Endothelial cell of umbilical vein (primary cell): ENCODE data around the gene PDE3A. TPM values are rescaled to one million over a fixed set of nuclear protein-coding genes. Genes with fewer than 3 reads are reported as not detected.

Source experiments
- BruUV-seq: library from RNA; stranded (reverse); fragments of 400-500 nt; replicated peaks from 2 replicates; lab custom pipeline; 2021; lab: Mats Ljungman, UMichigan
- CTCF ChIA-PET: fragments of 300-600, 350-600 bp; sonication (Branson Sonifier 250); formaldehyde crosslinking; loops from one replicate; lab custom pipeline; 2021; ENCODE audit warnings: antibody characterized with exemption, inconsistent platforms; lab: Charles Lee
- POLR2A ChIA-PET: fragments of 300-600, 350-600 bp; sonication (Branson Sonifier 250); formaldehyde crosslinking; loops from one replicate; lab custom pipeline; 2021; ENCODE audit warnings: antibody characterized with exemption, inconsistent platforms; lab: Charles Lee
- DNase-seq: peaks from one replicate; pipeline ENCODE4 v3.0.0-alpha.2; 2011; ENCODE audit warnings: low read depth, low spot score
- FAIRE-seq: peaks from 2 replicates; lab custom pipeline; 2011; peaks lifted over from hg19 to GRCh38; lab: Jason Lieb, UNC
- H2AFZ ChIP-seq: 2 replicates; pipeline ENCODE4 v1.6.0; 2012; ENCODE audit warnings: low read depth, low read length, control low read depth, inconsistent platforms
- H3K27ac ChIP-seq: 2 replicates; pipeline ENCODE4 v1.5.1; 2011; ENCODE audit warnings: low read depth, mild to moderate bottlenecking, control low read depth, low read length, moderate library complexity; ENCODE audit not compliant: insufficient read depth
- H3K27me3 ChIP-seq, 2 experiments: 2 replicates each; pipeline versions ENCODE4 v1.6.0 to v1.6.1; 2011; ENCODE audit warnings: low read length in 2 of 2, mixed read lengths in 1 of 2; ENCODE audit not compliant: control insufficient read depth in 2 of 2, insufficient read depth in 2 of 2
- H3K36me3 ChIP-seq, 2 experiments: 2 replicates in 1 of 2; 3 replicates in 1 of 2; pipeline ENCODE4 v1.5.1; 2011; ENCODE audit warnings: low read length in 2 of 2, mild to moderate bottlenecking in 1 of 2, moderate library complexity in 1 of 2; ENCODE audit not compliant: control insufficient read depth in 2 of 2, insufficient read depth in 2 of 2; ENCODE audit errors: extremely low read depth in 1 of 2
- H3K4me1 ChIP-seq: 3 replicates; pipeline ENCODE4 v1.5.1; 2011; ENCODE audit warnings: mild to moderate bottlenecking, low read length; ENCODE audit not compliant: control insufficient read depth, insufficient read depth; ENCODE audit errors: extremely low read depth
- H3K4me2 ChIP-seq: 2 replicates; pipeline ENCODE4 v1.6.1; 2011; ENCODE audit warnings: low read length, control low read depth, mixed read lengths; ENCODE audit not compliant: insufficient read depth
- H3K4me3 ChIP-seq, 3 experiments: fragments of 200-600 bp in 1 of 3; sonication (generic), shearing (Covaris generic) in 1 of 3; replicated peaks in 1 of 3; 2 replicates each; pipeline ENCODE4 v1.5.1; 2011 to 2016; ENCODE audit warnings: control low read depth in 3 of 3, low read length in 3 of 3, mild to moderate bottlenecking in 2 of 3, inconsistent platforms in 1 of 3, low read depth in 1 of 3, moderate library complexity in 1 of 3; ENCODE audit not compliant: insufficient read depth in 1 of 3
- H3K79me2 ChIP-seq: 2 replicates; pipeline ENCODE4 v1.6.0; 2012; ENCODE audit warnings: low read length, inconsistent platforms; ENCODE audit not compliant: control insufficient read depth, insufficient read depth
- H3K9ac ChIP-seq: replicated peaks from 2 replicates; pipeline ENCODE3; 2011; ENCODE audit warnings: low read length, control low read depth; ENCODE audit not compliant: insufficient read depth; ENCODE audit errors: extremely low read depth
- H3K9me1 ChIP-seq: replicated peaks from 3 replicates; pipeline ENCODE4 v1.6.0; 2011; ENCODE audit warnings: mild to moderate bottlenecking, low read length; ENCODE audit not compliant: control insufficient read depth, insufficient read depth; ENCODE audit errors: extremely low read depth
- H3K9me3 ChIP-seq: replicated peaks from 2 replicates; pipeline ENCODE4 v1.5.1; 2012; ENCODE audit warnings: low read length, inconsistent platforms; ENCODE audit not compliant: control insufficient read depth, insufficient read depth
- H4K20me1 ChIP-seq: replicated peaks from 2 replicates; pipeline ENCODE3; 2011; ENCODE audit warnings: mild to moderate bottlenecking, low read length; ENCODE audit not compliant: control insufficient read depth, insufficient read depth; ENCODE audit errors: extremely low read depth
- CTCF ChIP-seq, 2 donors: IDR thresholded peaks; 1 replicate in 1 of 2; 2 replicates in 1 of 2; pipeline ENCODE4 v1.5.1; 2011; ENCODE audit warnings: low read length in 2 of 2, mild to moderate bottlenecking in 2 of 2, moderate library complexity in 2 of 2, control low read depth in 1 of 2, inconsistent platforms in 1 of 2, low read depth in 1 of 2; ENCODE audit not compliant: insufficient read depth in 1 of 2; ENCODE audit errors: extremely low read depth in 1 of 2
- EZH2 ChIP-seq: IDR thresholded peaks from 2 replicates; pipeline ENCODE4 v1.6.1; 2012; ENCODE audit warnings: borderline replicate concordance, low read depth, mild to moderate bottlenecking, moderate library complexity, low read length, inconsistent platforms; ENCODE audit not compliant: severe bottlenecking
- FOS ChIP-seq: IDR thresholded peaks from 2 replicates; pipeline ENCODE4 v1.6.1; 2011; ENCODE audit warnings: mild to moderate bottlenecking, low read length, moderate library complexity, borderline replicate concordance; ENCODE audit not compliant: insufficient read depth
- GATA2 ChIP-seq: IDR thresholded peaks from 2 replicates; pipeline ENCODE4 v1.7.0; 2011; ENCODE audit warnings: low read depth, mild to moderate bottlenecking, moderate library complexity, mixed read lengths, low read length; ENCODE audit not compliant: insufficient read length, insufficient read depth
- JUN ChIP-seq: IDR thresholded peaks from 2 replicates; pipeline ENCODE4 v1.6.1; 2011; ENCODE audit warnings: borderline replicate concordance, low read depth; ENCODE audit not compliant: insufficient read length, insufficient read depth
- MAX ChIP-seq: IDR thresholded peaks from 2 replicates; pipeline ENCODE4 v1.6.1; 2011; ENCODE audit not compliant: insufficient read depth, insufficient read length
- MYC ChIP-seq: IDR thresholded peaks from one replicate; pipeline ENCODE4 v1.6.1; 2011; ENCODE audit warnings: mild to moderate bottlenecking, low read depth, low read length
- POLR2A ChIP-seq: IDR thresholded peaks from 2 replicates; pipeline ENCODE4 v1.6.1; 2012; ENCODE audit warnings: low read depth, mild to moderate bottlenecking, control low read depth, low read length
- POLR2AphosphoS5 ChIP-seq: IDR thresholded peaks from 2 replicates; pipeline ENCODE4 v1.6.1; 2012; ENCODE audit warnings: low read depth, mild to moderate bottlenecking, control low read depth, low read length, moderate library complexity; ENCODE audit not compliant: insufficient read depth
- dilution Hi-C: fragments of 300-500 bp; cut with MboI; formaldehyde crosslinking; loops from one replicate; pipeline ENCODE4 v1.15.0; 2019; ENCODE audit warnings: low sequenced_read_pairs; ENCODE audit not compliant: extremely low pct_ligation_motif_present
- intact Hi-C: fragments of 100-400 bp; cut with micrococcal nuclease; formaldehyde crosslinking; loops from one replicate; pipeline ENCODE4 v1.10.0; 2022
- polyA plus RNA-seq, 4 experiments: library from polyadenylated mRNA; depleted of rRNA in 3 of 4; stranded (reverse) in 3 of 4; unstranded in 1 of 4; fragments of >200 nt; gene quantifications; 2 replicates each; pipeline versions ENCODE4 v1.2.1 to v1.2.3, GENCODE V29; 2011 to 2012; ENCODE audit warnings: missing spikeins in 1 of 4
- total RNA-seq: library from RNA; stranded (reverse); gene quantifications from 2 replicates; pipeline ENCODE4 v1.2.3, GENCODE V29; 2021

PDE3A gene
- total and polyA plus RNA-seq, 2 donors (not counting 3 experiments of a cell fraction or from before 2014, with no cell fraction given) = 14.0 to 27.4 TPM

GRCh38 chr12:20366776-20367409 is 1.4 kb upstream of the PDE3A start:
- ChIA-PET CTCF (no interaction called here), POLR2A (no interaction called here)
- dilution Hi-C loops = no loop called here

More at GRCh38 chr12:20366776-20367409, 1.4 kb upstream of the PDE3A start:
- no peaks in the 10 kb centered on the region for H3K9me1 ChIP-seq
- peaks cover 24% of the 10 kb centered on the region for H3K79me2 ChIP-seq
- intact Hi-C loops = no loop called here
- DNase-seq (no peak), FAIRE-seq (no peak)
- no TSS peak for BruUV-seq
- H3K27ac ChIP-seq = no peak overlapping the region
- TF ChIP-seq GATA2 (no peak), CTCF (IDR thresholded peaks at IDR 0.05; ENCODE audit: extremely low read depth in 1 of 2, insufficient read depth in 1 of 2, low read depth in 1 of 2, low read length in 2 of 2) (no peak), POLR2AphosphoS5 (no peak), FOS (no peak), JUN (no peak), MYC (no peak), MAX (no peak), POLR2A (no peak), EZH2 (no peak)
- H4K20me1 ChIP-seq = no peaks in the 10 kb centered on the region
- H3K9me3 ChIP-seq = no peaks in the 10 kb centered on the region
- H3K9ac ChIP-seq = no peak overlapping the region
- H3K4me3 ChIP-seq = no peak overlapping the region
- no peaks in the 10 kb centered on the region for H3K27me3 ChIP-seq
- H2AFZ ChIP-seq = no peak overlapping the region
- H3K4me2 ChIP-seq = no peak overlapping the region
- no peaks in the 10 kb centered on the region for H3K36me3 ChIP-seq
- peaks cover 6% of the 10 kb centered on the region for H3K4me1 ChIP-seq
